ENCODE measurements around the gene SCN1B. TPM values are rescaled to one million over a fixed set of nuclear protein-coding genes. Genes with fewer than 3 reads are reported as not detected.

SCN1B gene
- total and polyA plus RNA-seq, 9 donors, result 0.83 to 13.9 (median 5.7) TPM

DNA sequence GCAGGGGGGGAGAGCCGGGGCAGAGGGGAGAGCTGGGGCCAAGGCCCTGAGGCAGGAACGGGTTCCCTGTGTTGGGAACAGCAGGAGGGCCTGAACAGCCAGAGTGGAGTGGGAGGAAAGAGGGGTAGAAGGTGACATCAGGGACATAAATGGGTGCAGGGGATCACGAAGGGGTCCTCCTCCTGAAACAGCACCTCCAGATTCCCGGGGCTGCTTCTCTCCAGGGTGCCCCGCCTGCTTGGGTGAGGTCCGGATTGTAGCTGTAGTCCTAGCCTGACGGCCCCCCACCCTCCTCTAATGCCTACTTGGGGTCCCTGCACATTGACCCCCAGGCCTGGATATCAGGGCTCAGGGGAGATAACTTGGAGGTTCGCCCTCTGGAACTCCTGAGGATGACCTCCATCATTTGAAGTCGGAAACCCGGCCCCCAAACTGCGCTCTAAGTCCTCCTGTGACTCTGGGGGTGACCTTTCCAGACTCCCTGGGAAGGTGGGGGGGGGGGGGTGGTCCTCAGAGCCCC lies 473 bp upstream of the SCN1B start:
- Histone ChIP-seq H3K9me3 (no peaks in the 10 kb centered on the region), H3K4me1 (ENCODE audit: insufficient read depth) (peaks cover 1% of the 10 kb centered on the region), H3K4me3 (peak overlapping the region; percentile 55), H3K27ac (no peak overlapping the region), H3K27me3 (no peaks in the 10 kb centered on the region), H3K36me3 (no peaks in the 10 kb centered on the region)
- WGBS, 3 donors, result 9 to 14% (median 10%) methylated on average over 9 to 11 of the region's 11 CpGs
- TF ChIP-seq EP300 (IDR thresholded peaks at IDR 0.05) (no peak), POLR2A (IDR thresholded peaks at IDR 0.05) (no peak)
- TF ChIP-seq, protein P1, sequence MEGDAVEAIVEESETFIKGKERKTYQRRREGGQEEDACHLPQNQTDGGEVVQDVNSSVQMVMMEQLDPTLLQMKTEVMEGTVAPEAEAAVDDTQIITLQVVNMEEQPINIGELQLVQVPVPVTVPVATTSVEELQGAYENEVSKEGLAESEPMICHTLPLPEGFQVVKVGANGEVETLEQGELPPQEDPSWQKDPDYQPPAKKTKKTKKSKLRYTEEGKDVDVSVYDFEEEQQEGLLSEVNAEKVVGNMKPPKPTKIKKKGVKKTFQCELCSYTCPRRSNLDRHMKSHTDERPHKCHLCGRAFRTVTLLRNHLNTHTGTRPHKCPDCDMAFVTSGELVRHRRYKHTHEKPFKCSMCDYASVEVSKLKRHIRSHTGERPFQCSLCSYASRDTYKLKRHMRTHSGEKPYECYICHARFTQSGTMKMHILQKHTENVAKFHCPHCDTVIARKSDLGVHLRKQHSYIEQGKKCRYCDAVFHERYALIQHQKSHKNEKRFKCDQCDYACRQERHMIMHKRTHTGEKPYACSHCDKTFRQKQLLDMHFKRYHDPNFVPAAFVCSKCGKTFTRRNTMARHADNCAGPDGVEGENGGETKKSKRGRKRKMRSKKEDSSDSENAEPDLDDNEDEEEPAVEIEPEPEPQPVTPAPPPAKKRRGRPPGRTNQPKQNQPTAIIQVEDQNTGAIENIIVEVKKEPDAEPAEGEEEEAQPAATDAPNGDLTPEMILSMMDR (IDR thresholded peaks at IDR 0.05), result no peak
- intact Hi-C loops (cut with DNase I), result no loop called here
- no peak for DNase-seq

DNA sequence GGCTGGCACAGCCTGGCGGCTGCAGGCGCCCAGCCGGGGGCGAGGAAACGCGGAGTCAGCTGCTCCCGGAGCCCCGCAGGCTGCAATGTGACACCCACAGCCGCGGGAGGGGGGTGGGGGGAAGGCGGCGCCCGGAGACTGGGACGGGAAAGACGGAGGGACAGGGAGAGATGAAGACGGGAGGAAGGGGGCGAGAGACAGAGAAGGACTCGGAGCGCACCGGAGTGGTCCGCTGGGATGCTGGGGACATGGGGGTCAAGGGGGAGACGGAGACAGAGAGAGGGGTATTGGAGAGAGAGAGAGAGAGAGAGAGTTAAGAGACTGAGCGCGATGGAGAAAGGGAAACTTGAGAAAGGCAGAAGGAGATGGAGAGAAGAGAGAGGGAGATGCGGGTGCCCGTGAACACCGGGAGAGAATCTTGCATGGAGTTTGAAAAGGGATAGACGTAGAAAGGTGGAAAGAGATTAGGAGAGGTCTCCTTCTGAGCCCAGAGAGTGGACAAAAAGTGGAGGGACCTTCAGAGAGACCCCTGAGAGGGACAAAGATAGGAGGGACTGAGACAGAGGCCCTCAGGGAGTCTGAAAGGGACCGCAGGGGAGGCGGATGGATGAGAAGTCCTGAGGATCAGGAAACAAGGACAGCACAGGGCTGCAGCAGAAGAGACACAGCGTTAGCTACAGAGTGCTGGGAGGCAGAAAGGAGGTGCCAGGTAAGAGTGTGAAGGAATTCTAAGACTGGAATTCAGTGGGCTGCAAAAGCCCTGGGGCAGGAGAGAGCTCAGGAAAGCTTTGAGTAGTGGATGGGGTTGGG lies 1.0 kb downstream of the SCN1B start:
- Histone ChIP-seq H3K4me3 (peak overlapping the region; percentile 55), H3K27ac (no peak overlapping the region), H3K9me3 (no peaks in the 10 kb centered on the region), H3K4me1 (ENCODE audit: insufficient read depth) (peaks cover 1% of the 10 kb centered on the region), H3K27me3 (no peaks in the 10 kb centered on the region), H3K36me3 (no peaks in the 10 kb centered on the region)
- DNase-seq, result peak in 3 of 5 donors; percentile 46 to 62 (median 56)
- intact Hi-C loops (cut with DNase I), result no loop called here
- 7 to 9% (median 7%) methylated on average over 31 of the region's 31 CpGs for WGBS, 3 donors
- TF ChIP-seq, protein P1 (IDR thresholded peaks at IDR 0.05), result no peak
- no peak for TF ChIP-seq EP300 (IDR thresholded peaks at IDR 0.05)
- no peak for TF ChIP-seq POLR2A (IDR thresholded peaks at IDR 0.05)

DNA sequence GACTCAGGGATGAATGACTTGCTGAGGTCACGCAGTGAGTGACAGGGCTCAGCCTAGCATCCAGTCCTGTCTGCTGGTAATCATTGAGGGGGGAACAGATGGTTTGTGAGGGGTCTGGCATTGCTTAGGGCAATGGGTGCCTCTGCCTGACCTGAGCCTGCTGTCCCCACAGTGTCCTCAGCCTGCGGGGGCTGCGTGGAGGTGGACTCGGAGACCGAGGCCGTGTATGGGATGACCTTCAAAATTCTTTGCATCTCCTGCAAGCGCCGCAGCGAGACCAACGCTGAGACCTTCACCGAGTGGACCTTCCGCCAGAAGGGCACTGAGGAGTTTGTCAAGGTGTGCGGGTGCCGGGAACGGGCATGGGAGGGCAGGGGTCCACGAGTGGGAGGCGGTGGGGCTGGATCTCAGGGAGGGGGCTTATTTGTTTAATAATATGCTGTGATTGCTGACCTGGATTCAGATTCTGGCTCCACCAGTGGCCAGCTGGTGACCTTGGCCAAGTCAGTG lies 2.1 kb downstream of the SCN1B start:
- intact Hi-C loops (cut with DNase I), result no loop called here
- 84 to 94% (median 94%) methylated on average over 17 of the region's 17 CpGs for WGBS, 3 donors

More for the DNA sequence above, 2.1 kb downstream of the SCN1B start:
- Histone ChIP-seq H3K9me3 (no peaks in the 10 kb centered on the region), H3K36me3 (no peaks in the 10 kb centered on the region), H3K4me3 (no peak overlapping the region), H3K27me3 (no peaks in the 10 kb centered on the region), H3K4me1 (ENCODE audit: insufficient read depth) (peaks cover 1% of the 10 kb centered on the region), H3K27ac (no peak overlapping the region)
- no peak for DNase-seq
- no peak for TF ChIP-seq POLR2A (IDR thresholded peaks at IDR 0.05)
- TF ChIP-seq, protein P1 (IDR thresholded peaks at IDR 0.05), result no peak
- no peak for TF ChIP-seq EP300 (IDR thresholded peaks at IDR 0.05)
